Heart right ventricle (tissue), 16 donors: Measurements from ENCODE around the gene TMEM87B. TPM values are rescaled to one million over a fixed set of nuclear protein-coding genes. Genes with fewer than 3 reads are reported as not detected.

ENCODE experiments used
- ATAC-seq, 8 donors: fragments of 200-7000 bp; cut with Tn5 transposase; one replicate each; pipeline ENCODE4 v1.9.1; 2020; ENCODE audit warnings: mild to moderate bottlenecking in 8 of 8, moderate library complexity in 8 of 8, moderate number of reproducible peaks in 1 of 8
- DNase-seq, 2 donors: peaks; one replicate each; pipeline ENCODE4 v3.0.0-alpha.2; 2020
- H3K27ac ChIP-seq, 10 donors: fragments of 200-600 bp; sonication (generic) in 2 of 10; one replicate each; pipeline versions ENCODE4 v1.5.0 to v1.8.0; 2020 to 2022; ENCODE audit warnings: mild to moderate bottlenecking in 3 of 10
- H3K27me3 ChIP-seq, 7 donors: fragments of 200-600 bp; one replicate each; pipeline ENCODE4 v1.8.0; 2021 to 2022; ENCODE audit warnings: mild to moderate bottlenecking in 2 of 7
- H3K36me3 ChIP-seq, 9 donors: fragments of 200-600 bp; sonication (generic) in 1 of 9; one replicate each; pipeline versions ENCODE4 v1.5.0 to v1.8.0; 2020 to 2022; ENCODE audit warnings: mild to moderate bottlenecking in 2 of 9
- H3K4me1 ChIP-seq, 9 donors: fragments of 200-600 bp; sonication (generic) in 1 of 9; one replicate each; pipeline versions ENCODE4 v1.5.0 to v1.8.0; 2020 to 2022; ENCODE audit warnings: mild to moderate bottlenecking in 4 of 9
- H3K4me3 ChIP-seq, 10 donors: fragments of 200-600 bp; sonication (generic) in 2 of 10; one replicate each; pipeline versions ENCODE4 v1.5.0 to v1.8.0; 2020 to 2022; ENCODE audit warnings: mild to moderate bottlenecking in 7 of 10, moderate library complexity in 2 of 10
- H3K9me3 ChIP-seq, 11 donors: fragments of 200-600 bp in 10 of 11; sonication (generic) in 2 of 11; one replicate each; pipeline versions ENCODE4 v1.5.0 to v1.8.0; 2013 to 2022; ENCODE audit warnings: mild to moderate bottlenecking in 2 of 11, control low read depth in 1 of 11, moderate library complexity in 1 of 11
- WGBS, 2 donors: extraction: QIAGEN DNeasy Blood & Tissue Kit; methylation state at CpG; one replicate each; pipeline ENCODE4 v1.1.7; 2013; ENCODE audit warnings: inconsistent platforms in 1 of 2; 5-methylcytosine and 5-hydroxymethylcytosine counted together
- intact Hi-C, 10 donors: fragments of 100-400 bp; cut with DNase I; formaldehyde crosslinking; loops; one replicate each; pipeline versions ENCODE4 v1.11.1 to v1.14.2; 2022
- polyA plus RNA-seq, 2 donors: library from polyadenylated mRNA; stranded (reverse); fragments of 200-250 nt; gene quantifications; one replicate each; pipeline ENCODE4 v1.2.3, GENCODE V29; 2013
- total RNA-seq, 10 donors: library from RNA; stranded (reverse); fragmentation: NEBNext Ultra II Directional in 3 of 10; extraction: Animal tissue kit (Norgen Biotek cat#: 25700) in 3 of 10; gene quantifications; one replicate each; pipeline versions ENCODE4 v1.2.1 to v1.2.4, GENCODE V29; 2021 to 2023
- TF ChIP-seq, protein P1 (sequence below), 9 donors: fragments of 200-600 bp; sonication (generic) in 2 of 9; IDR thresholded peaks; one replicate each; pipeline versions ENCODE4 v1.5.0 to v1.8.0; 2021 to 2022; ENCODE audit warnings: antibody characterized with exemption in 9 of 9, mild to moderate bottlenecking in 5 of 9, moderate library complexity in 1 of 9
- donor health status: Arrhythmogenic right ventricular cardiomyopathy.
- donor health status: ischemic (EF 13 %, LVEDD 7.1; RV severe dilation, severe dysfunction).
- donor health status: healthy with polysubstance abuse.
- donor health status: DM: no; HTN: yes; CAD: no.
- donor health status: DM: no; HTN: no; CAD: no.
- donor health status: ischemic (EF 25% LVEDD 6.9; RV normal size, moderate dysfunction).
- donor health status: ischemic (EF 25% LVEDD 5.7; RV mildly dilated, moderate dysfunction).
- donor health status: healthy.
- donor health status: DM: yes; HTN: yes; CAD: no.
- donor health status: Ischemic cardiomyopathy.
- donor health status: ischemic (EF 35%, LVEDD 5.7; RV mildly dilated, moderate dysfunction).
- donor health status: nonischemic (EF 11% LVEDD 7.7; RV severe dilation, severe dysfunction).
- donor health status: DM: yes; HTN: yes; CAD: no.
- donor health status: PGD.
- donor health status: ischemic (EF 29% LVEDD 5.4; RV normal size, mild dysfunction).
- donor health status: nonischemic (EF 23%, LVEDD 6.1; RV moderate dilation, normal function).

Gene TMEM87B
- total and polyA plus RNA-seq, 12 donors: 4.4 to 11.1 (median 5.7) TPM

DNA sequence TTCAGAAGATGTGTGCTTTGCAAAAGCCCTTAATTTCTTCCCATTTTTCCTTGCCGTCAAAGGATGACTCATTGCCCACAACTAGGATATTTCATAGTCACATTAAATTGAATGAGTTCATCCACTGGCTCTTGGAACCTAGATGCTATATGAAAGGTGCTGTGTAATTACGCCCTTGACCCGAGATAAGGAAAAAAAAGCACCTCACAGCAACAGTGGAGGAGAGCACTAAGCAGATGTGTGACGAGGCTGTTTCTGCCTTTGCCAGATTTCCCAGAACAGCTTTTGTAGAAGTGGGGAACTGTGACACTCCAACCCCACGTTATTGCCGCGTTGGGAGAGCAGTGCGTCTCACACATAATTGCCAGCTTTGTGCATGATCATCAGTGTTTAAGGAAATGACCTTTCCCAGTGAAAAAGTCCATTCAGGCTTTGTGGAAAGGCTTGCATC lies 33.3 kb upstream of the TMEM87B start:
- DNase-seq: no peak
- Histone ChIP-seq H3K27me3 (no peaks in the 10 kb centered on the region), H3K9me3 (no peaks in the 10 kb centered on the region), H3K27ac (peak overlapping the region in 1 of 10 donors; percentile 34), H3K4me3 (no peak overlapping the region), H3K4me1 (peaks cover 0 to 33% (median 0%) of the 10 kb centered on the region in 9 donors), H3K36me3 (peaks cover 0 to 76% (median 5%) of the 10 kb centered on the region in 9 donors)
- 82 to 92% methylated on average over 8 of the region's 8 CpGs for WGBS, 2 donors
- intact Hi-C loops: no loop called here
- TF ChIP-seq, protein P1, sequence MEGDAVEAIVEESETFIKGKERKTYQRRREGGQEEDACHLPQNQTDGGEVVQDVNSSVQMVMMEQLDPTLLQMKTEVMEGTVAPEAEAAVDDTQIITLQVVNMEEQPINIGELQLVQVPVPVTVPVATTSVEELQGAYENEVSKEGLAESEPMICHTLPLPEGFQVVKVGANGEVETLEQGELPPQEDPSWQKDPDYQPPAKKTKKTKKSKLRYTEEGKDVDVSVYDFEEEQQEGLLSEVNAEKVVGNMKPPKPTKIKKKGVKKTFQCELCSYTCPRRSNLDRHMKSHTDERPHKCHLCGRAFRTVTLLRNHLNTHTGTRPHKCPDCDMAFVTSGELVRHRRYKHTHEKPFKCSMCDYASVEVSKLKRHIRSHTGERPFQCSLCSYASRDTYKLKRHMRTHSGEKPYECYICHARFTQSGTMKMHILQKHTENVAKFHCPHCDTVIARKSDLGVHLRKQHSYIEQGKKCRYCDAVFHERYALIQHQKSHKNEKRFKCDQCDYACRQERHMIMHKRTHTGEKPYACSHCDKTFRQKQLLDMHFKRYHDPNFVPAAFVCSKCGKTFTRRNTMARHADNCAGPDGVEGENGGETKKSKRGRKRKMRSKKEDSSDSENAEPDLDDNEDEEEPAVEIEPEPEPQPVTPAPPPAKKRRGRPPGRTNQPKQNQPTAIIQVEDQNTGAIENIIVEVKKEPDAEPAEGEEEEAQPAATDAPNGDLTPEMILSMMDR (IDR thresholded peaks at IDR 0.05): no peak
- ATAC-seq: no peak

DNA sequence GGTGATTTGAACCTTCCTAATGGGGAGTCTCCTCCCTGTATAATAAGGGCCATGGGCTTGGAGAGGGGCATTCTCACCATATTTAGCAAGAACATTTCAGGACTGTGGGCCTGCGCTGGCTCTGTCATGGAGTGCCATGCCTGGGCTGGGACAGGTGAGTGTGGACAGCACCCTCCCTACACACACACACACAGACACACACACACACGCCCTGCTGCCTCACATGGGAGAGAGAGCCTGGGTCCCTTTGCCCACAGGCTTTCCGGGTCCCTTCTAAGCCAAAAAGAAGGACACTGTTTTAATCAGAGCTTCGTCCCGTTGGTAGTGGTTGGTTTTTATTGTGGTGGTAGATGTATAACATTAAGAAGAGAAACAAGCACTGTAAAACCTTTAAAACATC lies 31.4 kb upstream of the TMEM87B start:
- Histone ChIP-seq H3K4me1 (peaks cover 0 to 33% (median 0%) of the 10 kb centered on the region in 9 donors), H3K4me3 (no peak overlapping the region), H3K27ac (peak overlapping the region in 1 of 10 donors; percentile 71), H3K27me3 (no peaks in the 10 kb centered on the region), H3K9me3 (no peaks in the 10 kb centered on the region), H3K36me3 (peaks cover 0 to 76% (median 5%) of the 10 kb centered on the region in 9 donors)
- TF ChIP-seq, protein P1 (IDR thresholded peaks at IDR 0.05): no peak
- DNase-seq: no peak
- no peak for ATAC-seq
- 94 to 100% methylated on average over 5 of the region's 5 CpGs for WGBS, 2 donors
- intact Hi-C loops: no loop called here

DNA sequence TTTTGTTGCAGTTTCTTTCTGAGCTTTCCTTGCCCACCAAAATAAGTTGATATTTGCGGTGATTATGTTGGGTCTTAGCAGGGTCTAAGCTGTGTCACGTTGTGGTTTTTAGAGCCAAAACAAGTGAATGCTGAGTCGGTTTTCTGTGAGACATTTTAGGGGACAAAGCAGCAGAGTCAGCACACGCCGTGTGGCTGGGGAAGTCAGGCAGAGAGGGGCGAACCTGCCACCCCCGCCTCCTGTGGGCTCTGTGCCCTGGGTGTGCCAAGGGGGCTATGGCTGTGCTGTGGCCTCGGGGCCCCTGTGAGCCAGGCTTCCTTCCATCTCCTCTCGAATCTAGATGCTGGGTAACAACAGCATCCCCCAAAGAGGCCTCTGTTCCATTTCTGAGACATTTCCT lies 30.8 kb upstream of the TMEM87B start:
- ATAC-seq (peak in 3 of 8 donors; percentile 24 to 50 (median 35)), DNase-seq (no peak)
- intact Hi-C loops: no loop called here
- H3K4me3 ChIP-seq: no peak overlapping the region
- peaks cover 0 to 33% (median 0%) of the 10 kb centered on the region in 9 donors for H3K4me1 ChIP-seq
- H3K9me3 ChIP-seq: no peaks in the 10 kb centered on the region
- no peaks in the 10 kb centered on the region for H3K27me3 ChIP-seq
- peak overlapping the region in 1 of 10 donors; percentile 71 for H3K27ac ChIP-seq
- TF ChIP-seq, protein P1 (IDR thresholded peaks at IDR 0.05): no peak
- 82 to 88% methylated on average over 9 of the region's 9 CpGs for WGBS, 2 donors
- peaks cover 0 to 75% (median 5%) of the 10 kb centered on the region in 9 donors for H3K36me3 ChIP-seq

DNA sequence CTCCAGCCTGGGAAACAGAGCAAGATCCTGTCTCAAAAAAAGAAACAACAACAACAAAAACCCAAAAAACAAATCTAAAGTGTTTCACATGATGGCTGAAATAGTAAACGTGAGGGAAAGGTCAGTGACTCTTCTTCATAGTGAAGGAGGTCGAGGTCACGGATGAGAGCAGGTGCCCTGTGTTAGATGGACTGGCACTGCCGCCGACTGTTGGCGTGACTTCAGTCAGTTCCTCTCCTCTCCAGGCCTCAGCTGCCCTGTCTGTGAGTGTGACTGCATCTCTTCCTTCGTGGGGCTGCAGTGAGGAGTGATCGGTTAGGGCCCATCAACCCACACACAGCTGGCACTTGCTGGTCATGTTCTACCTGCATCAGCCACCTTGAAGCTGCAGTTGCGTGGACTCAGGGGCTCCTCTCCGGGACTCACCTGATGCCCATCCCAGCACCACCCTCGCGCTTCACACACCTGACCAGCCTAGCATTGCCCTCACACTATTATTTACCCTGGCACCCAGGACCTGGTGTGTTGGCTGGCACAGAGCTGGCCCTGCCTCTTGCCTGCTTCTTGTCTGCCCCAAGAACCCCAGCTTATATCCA lies 30.1 kb upstream of the TMEM87B start:
- intact Hi-C loops: no loop called here
- peak in 1 of 8 donors; percentile 13 for ATAC-seq
- no peak for DNase-seq

More for the DNA sequence above, 30.1 kb upstream of the TMEM87B start:
- Histone ChIP-seq H3K4me3 (no peak overlapping the region), H3K36me3 (peaks cover 0 to 71% (median 5%) of the 10 kb centered on the region in 9 donors), H3K9me3 (no peaks in the 10 kb centered on the region), H3K27me3 (no peaks in the 10 kb centered on the region), H3K27ac (peak overlapping the region in 1 of 10 donors; percentile 71), H3K4me1 (peaks cover 0 to 33% (median 0%) of the 10 kb centered on the region in 9 donors)
- 95 to 97% methylated on average over 11 to 12 of the region's 12 CpGs for WGBS, 2 donors
- TF ChIP-seq, protein P1 (IDR thresholded peaks at IDR 0.05): no peak
